Left lung (tissue), 10 donors: ENCODE data around the gene DIPK1A. TPM values are rescaled to one million over a fixed set of nuclear protein-coding genes. Genes with fewer than 3 reads are reported as not detected.

Experiments used
- ATAC-seq: fragments of 200-7000 bp; cut with Tn5 transposase; one replicate; pipeline ENCODE4 v1.9.1; 2020; ENCODE audit warnings: moderate library complexity
- DNase-seq, 4 donors: peaks; one replicate each; pipeline ENCODE4 v3.0.0-alpha.2; 2013 to 2020
- H3K27ac ChIP-seq, 2 donors: fragments of 200-600 bp; sonication (generic) in 1 of 2; one replicate each; pipeline versions ENCODE4 v1.5.0 to v1.8.0; 2020 to 2021
- H3K27me3 ChIP-seq, 2 donors: fragments of 200-600 bp; sonication (generic) in 1 of 2; one replicate each; pipeline versions ENCODE4 v1.5.0 to v1.8.0; 2020 to 2021
- H3K36me3 ChIP-seq, 2 donors: fragments of 200-600 bp; sonication (generic) in 1 of 2; one replicate each; pipeline versions ENCODE4 v1.5.0 to v1.8.0; 2020 to 2021
- H3K4me1 ChIP-seq, 2 donors: fragments of 200-600 bp; one replicate each; pipeline ENCODE4 v1.8.0; 2021
- H3K4me3 ChIP-seq, 2 donors: fragments of 200-600 bp; sonication (generic) in 1 of 2; one replicate each; pipeline versions ENCODE4 v1.5.0 to v1.8.0; 2020 to 2021; ENCODE audit warnings: mild to moderate bottlenecking in 1 of 2
- H3K9me3 ChIP-seq, 2 donors: fragments of 200-600 bp; sonication (generic) in 1 of 2; one replicate each; pipeline versions ENCODE4 v1.5.0 to v1.8.0; 2020 to 2021
- intact Hi-C, 2 donors: fragments of 100-400 bp; cut with DNase I; formaldehyde crosslinking; loops; one replicate each; pipeline versions ENCODE4 v1.11.2 to v1.14.2; 2022
- polyA plus RNA-seq, 6 donors: library from polyadenylated mRNA; unstranded; fragments of 120-200 nt; gene quantifications; one replicate each; pipeline ENCODE4 v1.2.1, GENCODE V29; 2013; ENCODE audit not compliant: insufficient read length in 6 of 6
- total RNA-seq, 2 donors: library from RNA; stranded (reverse); fragmentation: NEBNext Ultra II Directional; extraction: Animal tissue kit (Norgen Biotek cat#: 25700); gene quantifications; one replicate each; pipeline ENCODE4 v1.2.1, GENCODE V29; 2021
- TF ChIP-seq, protein P1 (sequence below), 2 donors: fragments of 200-600 bp; sonication (generic) in 1 of 2; IDR thresholded peaks; one replicate each; pipeline versions ENCODE4 v1.5.0 to v1.8.0; 2021; ENCODE audit warnings: antibody characterized with exemption in 2 of 2
- donor health status: DM: no; HTN: yes; CAD: no.
- donor health status: DM: no; HTN: no; CAD: no.

Gene DIPK1A
- total and polyA plus RNA-seq, 8 donors, result 6.8 to 14.8 (median 10.2) TPM

DNA sequence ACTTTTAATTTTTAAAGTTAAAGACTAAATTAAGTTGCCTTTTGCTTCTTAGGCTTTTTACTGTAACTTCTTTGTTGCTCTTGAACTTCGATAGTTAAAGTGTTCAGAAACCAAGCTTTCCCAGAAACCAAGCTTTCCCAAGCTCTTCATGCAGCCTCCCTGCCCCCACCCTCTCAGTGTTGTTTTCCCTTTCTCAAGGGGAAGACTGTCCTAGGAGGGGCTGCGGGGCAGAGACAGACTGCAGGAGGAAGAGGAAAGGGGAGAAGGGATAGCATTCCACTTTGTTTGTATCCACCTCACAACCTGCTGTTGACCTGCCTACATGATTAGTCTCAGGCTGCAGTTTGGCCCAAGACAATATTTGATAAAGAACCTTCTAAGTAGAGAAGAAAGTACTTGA, 39.0 kb upstream of the DIPK1A start:
- Histone ChIP-seq H3K4me3 (no peak overlapping the region), H3K36me3 (no peaks in the 10 kb centered on the region), H3K27ac (no peak overlapping the region), H3K27me3 (no peaks in the 10 kb centered on the region), H3K9me3 (no peaks in the 10 kb centered on the region), H3K4me1 (peaks cover 9 to 14% of the 10 kb centered on the region in 2 donors)
- ATAC-seq (peak; percentile 31), DNase-seq (no peak)
- intact Hi-C loops, result no loop called here
- TF ChIP-seq, protein P1, sequence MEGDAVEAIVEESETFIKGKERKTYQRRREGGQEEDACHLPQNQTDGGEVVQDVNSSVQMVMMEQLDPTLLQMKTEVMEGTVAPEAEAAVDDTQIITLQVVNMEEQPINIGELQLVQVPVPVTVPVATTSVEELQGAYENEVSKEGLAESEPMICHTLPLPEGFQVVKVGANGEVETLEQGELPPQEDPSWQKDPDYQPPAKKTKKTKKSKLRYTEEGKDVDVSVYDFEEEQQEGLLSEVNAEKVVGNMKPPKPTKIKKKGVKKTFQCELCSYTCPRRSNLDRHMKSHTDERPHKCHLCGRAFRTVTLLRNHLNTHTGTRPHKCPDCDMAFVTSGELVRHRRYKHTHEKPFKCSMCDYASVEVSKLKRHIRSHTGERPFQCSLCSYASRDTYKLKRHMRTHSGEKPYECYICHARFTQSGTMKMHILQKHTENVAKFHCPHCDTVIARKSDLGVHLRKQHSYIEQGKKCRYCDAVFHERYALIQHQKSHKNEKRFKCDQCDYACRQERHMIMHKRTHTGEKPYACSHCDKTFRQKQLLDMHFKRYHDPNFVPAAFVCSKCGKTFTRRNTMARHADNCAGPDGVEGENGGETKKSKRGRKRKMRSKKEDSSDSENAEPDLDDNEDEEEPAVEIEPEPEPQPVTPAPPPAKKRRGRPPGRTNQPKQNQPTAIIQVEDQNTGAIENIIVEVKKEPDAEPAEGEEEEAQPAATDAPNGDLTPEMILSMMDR (IDR thresholded peaks at IDR 0.05), result no peak

DNA sequence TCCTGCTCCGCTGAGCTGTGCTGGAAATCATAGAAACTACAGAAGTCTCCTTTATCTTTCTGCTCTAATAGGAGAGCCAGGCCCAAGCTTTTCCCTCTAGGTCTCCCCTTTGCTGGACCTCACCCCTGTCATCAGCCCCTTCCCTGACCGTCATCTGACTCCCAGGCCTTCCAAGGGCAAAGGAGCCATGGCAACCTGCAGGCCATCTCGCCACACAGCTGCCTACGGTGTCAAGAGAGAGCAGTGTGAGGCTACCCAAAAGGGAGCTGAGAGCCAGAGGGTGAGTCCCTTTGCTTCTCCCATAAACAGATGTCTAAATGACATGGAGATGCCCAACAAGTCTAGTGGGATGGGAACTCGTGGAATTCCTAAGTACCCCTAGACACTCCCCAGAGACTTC, 37.6 kb upstream of the DIPK1A start:
- TF ChIP-seq, protein P1 (IDR thresholded peaks at IDR 0.05), result no peak
- ATAC-seq (no peak), DNase-seq (no peak)
- no peak overlapping the region for H3K4me3 ChIP-seq
- peaks cover 10 to 14% of the 10 kb centered on the region in 2 donors for H3K4me1 ChIP-seq
- no peaks in the 10 kb centered on the region for H3K27me3 ChIP-seq
- H3K27ac ChIP-seq, result no peak overlapping the region
- H3K36me3 ChIP-seq, result no peaks in the 10 kb centered on the region
- intact Hi-C loops, result no loop called here
- H3K9me3 ChIP-seq, result no peaks in the 10 kb centered on the region

DNA sequence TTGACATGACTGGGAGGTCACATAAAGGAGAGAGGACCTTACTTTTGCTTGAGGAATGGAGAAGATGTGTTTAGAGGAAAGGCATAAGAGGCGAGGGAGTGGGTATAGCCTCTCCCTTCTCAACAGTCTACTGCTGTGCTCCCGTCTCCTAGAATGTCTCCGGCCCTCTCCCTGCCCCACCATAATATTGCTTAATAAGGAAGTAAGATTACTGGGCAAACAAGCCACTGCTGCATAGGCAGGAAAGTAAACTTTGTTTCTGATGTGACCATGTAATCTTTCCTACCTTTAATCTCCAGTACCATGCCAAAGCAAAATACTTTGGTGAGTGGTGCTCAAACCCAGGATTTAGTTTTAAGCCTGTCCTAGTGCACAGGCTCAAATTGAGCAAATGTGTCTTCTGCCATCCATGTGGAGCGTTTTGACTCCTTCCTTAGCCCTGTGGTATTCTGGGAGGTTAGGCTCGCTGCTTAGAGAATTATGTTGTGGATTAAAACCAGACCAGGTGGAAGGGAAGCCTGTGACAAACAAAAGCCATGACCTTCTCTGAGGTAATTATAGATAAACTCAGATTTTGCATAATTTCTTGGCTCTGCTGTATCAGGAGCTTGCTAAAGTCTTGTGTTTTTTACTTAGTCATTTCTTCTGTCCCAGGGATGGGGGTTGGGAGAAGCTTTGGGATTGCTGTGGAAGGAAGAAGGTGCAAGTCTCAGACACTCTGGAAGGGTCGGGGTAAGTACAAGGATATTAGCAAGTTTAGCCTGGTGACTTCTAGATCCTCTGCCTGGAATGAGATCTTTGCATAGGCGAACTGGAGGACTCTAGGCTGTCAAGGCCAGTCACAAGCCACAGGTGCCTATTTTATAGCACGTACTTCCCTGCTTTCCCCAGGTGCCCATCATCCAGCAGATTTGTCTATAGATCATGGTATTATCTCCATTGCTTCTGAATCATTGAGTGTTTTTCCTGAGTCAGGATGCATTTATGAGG, 34.5 kb upstream of the DIPK1A start:
- ATAC-seq (peak; percentile 81), DNase-seq (peak in 1 of 4 donors; percentile 17)
- no peaks in the 10 kb centered on the region for H3K27me3 ChIP-seq
- H3K4me1 ChIP-seq, result peaks cover 7 to 9% of the 10 kb centered on the region in 2 donors
- TF ChIP-seq, protein P1 (IDR thresholded peaks at IDR 0.05), result no peak
- H3K9me3 ChIP-seq, result no peaks in the 10 kb centered on the region
- no peaks in the 10 kb centered on the region for H3K36me3 ChIP-seq
- peak overlapping the region in 1 of 2 donors; percentile 9 for H3K27ac ChIP-seq
- no peak overlapping the region for H3K4me3 ChIP-seq
- intact Hi-C loops, result no loop called here

DNA sequence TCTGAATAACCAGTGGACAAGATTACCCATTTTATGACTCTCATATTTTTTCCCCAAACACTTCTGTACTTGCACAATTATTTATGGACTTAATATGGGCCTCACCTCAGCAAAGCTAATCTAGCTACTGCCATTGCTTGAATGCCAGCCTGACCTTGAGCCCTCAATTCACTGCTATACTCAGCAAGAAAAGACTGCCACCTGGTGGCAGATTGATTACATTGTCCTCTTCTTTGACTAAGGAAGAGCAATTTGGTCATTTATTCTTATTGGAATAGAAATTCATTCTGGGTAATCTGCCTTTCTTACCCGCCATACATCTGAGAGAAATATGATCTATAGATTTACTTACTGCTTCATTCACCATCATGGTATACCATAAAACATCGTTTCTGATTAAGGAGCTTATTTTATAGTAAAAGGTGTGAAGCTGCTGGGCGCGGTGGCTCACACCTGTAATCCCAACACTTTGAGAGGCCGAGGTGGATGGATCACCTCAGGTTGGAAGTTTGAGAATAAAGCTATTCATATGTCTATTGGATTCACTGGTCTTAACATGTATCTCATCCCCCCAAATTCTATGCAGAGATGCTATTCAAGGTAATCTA, 32.9 kb upstream of the DIPK1A start:
- TF ChIP-seq, protein P1 (IDR thresholded peaks at IDR 0.05), result peak; percentile 82 to 87
- peak in 3 of 4 donors; percentile 49 to 91 (median 76) for DNase-seq
- H3K27me3 ChIP-seq, result no peaks in the 10 kb centered on the region
- intact Hi-C loops, result loop anchor here in 1 of 2 donors (1.0 kb wide), 1 partner anchor 135 kb away; no protein-coding TSS in a partner anchor
- H3K4me3 ChIP-seq, result no peak overlapping the region
- no peaks in the 10 kb centered on the region for H3K9me3 ChIP-seq
- no peak overlapping the region for H3K27ac ChIP-seq
- peak; percentile 83 for ATAC-seq
- H3K36me3 ChIP-seq, result no peaks in the 10 kb centered on the region
- H3K4me1 ChIP-seq, result peaks cover 0 to 6% of the 10 kb centered on the region in 2 donors

DNA sequence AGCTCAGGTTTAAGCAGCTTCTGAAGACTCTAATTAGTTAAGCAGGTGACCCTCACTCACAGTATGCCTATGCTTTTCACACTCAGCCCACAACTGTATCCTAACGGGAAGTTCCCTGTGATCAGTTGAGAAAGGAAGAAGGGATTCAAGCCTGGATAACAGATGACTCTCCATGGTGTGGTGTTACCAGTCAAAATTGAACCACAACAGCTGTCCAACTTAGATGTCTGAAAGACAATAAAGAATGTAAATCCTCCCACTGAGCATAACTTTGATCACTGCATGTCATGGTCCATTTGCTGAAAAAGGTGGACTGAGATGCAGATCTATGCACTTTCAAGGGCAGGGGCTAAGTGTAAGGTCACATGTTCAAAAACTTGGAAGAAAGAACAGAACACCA, 32.3 kb upstream of the DIPK1A start:
- H3K4me3 ChIP-seq, result no peak overlapping the region
- H3K27me3 ChIP-seq, result no peaks in the 10 kb centered on the region
- H3K27ac ChIP-seq, result no peak overlapping the region
- DNase-seq (no peak), ATAC-seq (no peak)
- no peaks in the 10 kb centered on the region for H3K36me3 ChIP-seq
- intact Hi-C loops, result no loop called here
- H3K4me1 ChIP-seq, result peaks cover 0 to 6% of the 10 kb centered on the region in 2 donors
- TF ChIP-seq, protein P1 (IDR thresholded peaks at IDR 0.05), result no peak
- no peaks in the 10 kb centered on the region for H3K9me3 ChIP-seq
